HG03280 (cell line): ENCODE data around the gene GSTA5.
"Not testable (repeated sequence)": the region's sequence is repeated elsewhere in the genome, so short reads cannot be mapped to it uniquely, and the experiment has no call there.

Experiments used
- ATAC-seq: cut with Tn5 transposase; IDR thresholded peaks from one replicate; pipeline ENCODE4 v1.9.1; 2021; ENCODE audit warnings: mild to moderate bottlenecking, moderate library complexity; ENCODE audit not compliant: unreplicated experiment

GSTA5 gene

DNA sequence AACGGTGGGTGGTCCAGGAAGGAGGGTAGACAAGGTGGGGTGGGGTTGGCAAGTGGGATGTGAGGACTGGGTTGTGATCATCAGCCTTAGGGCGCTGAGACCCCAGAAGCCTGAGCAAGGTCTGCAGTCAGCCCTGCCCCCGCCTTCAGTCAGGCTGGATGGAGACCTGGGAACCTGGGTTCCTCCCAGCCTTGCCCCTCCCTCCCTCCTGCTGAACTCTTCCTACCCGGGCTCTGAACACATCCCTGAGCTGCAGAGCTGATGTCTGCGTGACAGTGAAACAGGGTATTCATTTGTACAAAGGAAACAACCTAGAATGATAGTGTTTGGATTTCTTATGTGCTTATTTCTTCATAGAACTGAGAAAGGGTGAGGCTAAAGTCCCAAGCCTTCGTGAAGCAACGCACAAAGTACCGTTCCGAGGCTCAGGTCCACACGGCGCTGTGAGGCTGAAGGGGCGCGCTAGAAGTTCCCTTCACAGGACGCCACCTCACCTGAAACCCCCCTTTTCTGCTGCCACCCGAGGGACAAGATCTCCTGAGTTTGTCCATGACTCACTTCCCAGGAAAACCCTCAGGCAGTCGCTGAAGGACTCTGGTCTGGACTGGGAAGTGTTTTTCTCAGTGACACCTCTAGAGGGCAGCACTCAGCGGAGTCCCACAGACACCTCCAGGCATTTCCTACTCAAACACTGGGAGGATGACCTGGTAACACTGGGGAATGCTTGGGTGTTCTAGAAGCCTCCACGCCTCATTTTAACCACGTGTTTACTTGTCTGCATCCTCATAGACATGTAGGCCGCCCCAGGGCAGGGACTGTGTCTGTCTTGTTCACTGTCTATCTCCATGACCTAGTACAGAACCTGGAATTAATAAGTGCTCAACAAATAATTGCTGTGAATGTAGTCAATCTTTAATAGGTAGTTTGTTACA is 1.2 kb downstream of the GSTA5 start:
- peak; percentile 63 for ATAC-seq

- no peak for ATAC-seq
Measured at GRCh38 chr6:52834481-52834880, 6.1 kb downstream of the GSTA5 start.

GRCh38 chr6:52830869-52831268 is 9.7 kb downstream of the GSTA5 start:
- not testable (repeated sequence) for ATAC-seq

DNA sequence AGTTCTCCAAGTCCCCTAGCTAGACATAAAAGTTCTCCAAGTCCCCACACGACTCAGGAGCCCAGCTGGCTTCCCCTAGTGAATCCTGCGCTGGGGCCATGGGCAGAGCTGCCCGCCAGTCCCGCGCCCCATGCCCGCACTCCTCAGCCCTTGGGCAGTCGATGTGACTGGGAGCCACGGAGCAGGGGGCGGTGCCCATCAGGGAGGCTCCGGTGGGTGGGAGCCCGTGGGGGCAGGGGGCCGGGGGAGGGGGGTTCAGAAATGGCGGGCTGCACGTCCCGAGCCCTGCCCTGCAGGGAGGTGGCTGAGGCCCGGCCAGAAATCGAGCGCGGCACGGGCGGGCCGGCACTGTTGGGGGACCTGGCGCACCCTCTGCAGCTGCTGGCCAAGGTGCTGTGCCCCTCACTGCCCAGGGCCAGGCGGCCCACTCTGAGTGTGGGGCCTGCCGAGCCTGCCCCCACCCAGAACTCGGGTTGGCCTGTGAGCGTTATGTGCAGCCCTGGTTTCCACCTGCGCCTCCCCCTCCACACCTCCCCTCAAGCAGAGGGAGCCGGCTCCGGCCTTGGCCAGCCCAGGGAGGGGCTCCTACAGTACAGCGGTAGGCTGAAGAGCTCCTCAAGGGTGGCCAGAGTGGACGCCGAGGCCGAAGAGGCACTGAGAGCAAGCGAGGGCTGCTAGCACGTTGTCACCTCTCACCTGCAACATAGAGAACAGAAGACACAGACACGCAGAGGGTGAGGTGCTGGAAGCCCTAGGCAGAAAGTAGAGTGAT is 11.4 kb downstream of the GSTA5 start:
- no peak for ATAC-seq

GRCh38 chr6:52828621-52829020 is 12.0 kb downstream of the GSTA5 start:
- not testable (repeated sequence) for ATAC-seq

DNA sequence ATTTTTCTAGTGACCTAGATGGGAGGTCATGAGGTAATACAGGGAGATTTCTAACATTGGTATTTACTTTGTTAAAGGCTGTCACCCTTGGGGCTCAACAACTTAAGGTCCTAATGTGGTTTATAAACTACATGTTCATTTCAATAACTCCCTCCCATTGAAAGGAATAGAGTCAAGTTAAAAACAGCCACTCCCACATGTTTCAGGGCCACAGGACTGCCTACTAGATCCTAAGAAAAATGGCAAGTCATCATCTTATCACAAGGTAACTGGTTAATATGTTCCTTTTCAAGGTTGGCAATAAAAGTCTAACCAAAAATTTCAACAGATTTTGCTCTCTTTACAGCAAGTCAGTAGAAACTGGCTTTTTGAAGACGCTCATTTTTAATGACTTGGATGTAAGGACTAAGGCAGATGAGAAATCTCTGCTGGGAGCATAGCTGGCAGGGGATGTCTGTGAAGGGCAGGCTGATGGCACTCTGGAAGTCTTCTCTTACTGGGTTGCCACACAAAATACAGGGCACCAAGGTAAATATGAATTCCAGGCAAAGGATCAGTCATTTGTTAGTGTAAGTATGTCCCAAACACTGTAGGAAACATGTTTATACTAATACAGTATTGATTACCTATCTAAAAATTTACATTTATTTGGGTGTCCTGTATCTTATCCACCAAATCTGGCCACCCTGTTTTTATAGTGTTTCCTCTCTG is 13.4 kb downstream of the GSTA5 start:
- ATAC-seq: not testable (repeated sequence)

GRCh38 chr6:52826513-52826912 is 14.1 kb downstream of the GSTA5 start:
- ATAC-seq: no peak

GRCh38 chr6:52825900-52826459 is 14.6 kb downstream of the GSTA5 start:
- not testable (repeated sequence) for ATAC-seq

- not testable (repeated sequence) for ATAC-seq
Measured at GRCh38 chr6:52825270-52825793, 15.3 kb downstream of the GSTA5 start.

DNA sequence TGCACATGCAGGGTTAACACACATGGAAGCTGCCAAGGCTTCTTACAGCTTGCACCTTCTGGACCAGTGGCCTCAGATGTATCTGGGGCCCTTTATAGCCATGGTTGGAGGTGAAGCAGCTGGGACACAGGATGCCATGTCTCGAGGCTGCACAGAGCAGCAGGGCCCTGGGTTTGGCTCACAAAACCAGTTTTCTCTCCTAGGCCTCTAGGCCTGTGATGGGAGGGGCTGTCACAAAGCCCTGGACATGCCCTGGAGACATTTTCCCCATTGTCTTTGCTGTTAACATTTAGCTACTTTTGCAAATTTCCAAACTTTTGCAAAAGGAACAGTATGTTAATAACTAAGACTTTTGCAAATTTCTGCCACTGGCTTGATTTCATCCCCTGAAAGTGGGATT is 18.8 kb downstream of the GSTA5 start:
- no peak for ATAC-seq

- no peak for ATAC-seq
Measured at GRCh38 chr6:52820198-52820597, 20.4 kb downstream of the GSTA5 start.

GRCh38 chr6:52815167-52816092 is 25.2 kb downstream of the GSTA5 start:
- ATAC-seq: peak; percentile 74

DNA sequence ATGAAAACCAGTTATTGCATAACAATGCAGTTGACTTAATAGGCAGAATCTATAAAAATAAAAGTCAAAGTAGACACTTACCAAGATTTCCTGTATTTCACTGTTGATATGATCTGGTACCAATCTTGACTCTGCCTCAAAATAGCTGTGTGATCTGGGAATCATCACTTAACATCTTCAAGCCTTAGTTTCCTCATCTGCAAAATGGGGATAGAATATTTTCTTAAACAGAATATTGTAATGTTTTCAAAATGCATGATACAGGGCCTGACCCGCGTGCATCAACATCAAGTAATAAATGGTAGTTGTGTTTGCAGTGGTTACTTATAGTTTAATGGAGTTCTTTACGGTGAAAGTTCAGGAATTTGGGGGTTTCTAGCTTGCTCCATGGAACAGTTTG is 26.1 kb downstream of the GSTA5 start:
- not testable (repeated sequence) for ATAC-seq

- not testable (repeated sequence) for ATAC-seq
Measured at GRCh38 chr6:52809777-52810176, 30.8 kb downstream of the GSTA5 start.

GRCh38 chr6:52808660-52809059 is 32.0 kb downstream of the GSTA5 start:
- ATAC-seq: no peak

DNA sequence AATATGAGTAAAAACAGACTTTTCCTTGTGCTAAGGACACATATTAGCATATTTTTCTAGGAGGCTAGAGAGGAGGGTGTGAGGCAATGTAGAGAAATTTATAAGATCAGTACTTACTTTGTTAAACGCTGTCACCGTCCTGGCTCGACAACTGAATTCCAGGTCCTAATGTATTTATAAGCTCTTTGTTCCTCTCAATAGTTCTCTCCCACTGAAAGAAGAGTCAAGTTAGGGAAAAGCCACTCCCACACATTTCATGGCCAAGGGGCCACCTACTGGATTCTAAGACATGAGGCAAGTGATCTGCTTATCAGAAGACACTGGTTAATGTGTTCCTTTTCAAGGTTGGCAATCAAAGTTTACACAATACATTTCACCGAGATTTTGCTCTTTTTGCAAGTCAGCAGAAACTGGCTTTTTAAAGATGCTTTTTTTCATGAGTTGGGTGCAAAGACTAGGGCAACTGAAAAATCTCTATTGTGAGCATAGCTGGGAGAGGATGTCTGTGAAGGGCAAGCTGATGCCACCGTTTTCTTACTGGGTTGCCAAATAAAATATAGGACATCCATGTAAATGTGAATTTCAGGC is 36.9 kb downstream of the GSTA5 start, which contains the start of gene GSTA1:
Gene GSTA1, minus strand, starts transcription at position 149 of the 588 bp plus-strand sequence. CDS start 4,549 bp downstream, outside the sequence.
- ATAC-seq: not testable (repeated sequence)

DNA sequence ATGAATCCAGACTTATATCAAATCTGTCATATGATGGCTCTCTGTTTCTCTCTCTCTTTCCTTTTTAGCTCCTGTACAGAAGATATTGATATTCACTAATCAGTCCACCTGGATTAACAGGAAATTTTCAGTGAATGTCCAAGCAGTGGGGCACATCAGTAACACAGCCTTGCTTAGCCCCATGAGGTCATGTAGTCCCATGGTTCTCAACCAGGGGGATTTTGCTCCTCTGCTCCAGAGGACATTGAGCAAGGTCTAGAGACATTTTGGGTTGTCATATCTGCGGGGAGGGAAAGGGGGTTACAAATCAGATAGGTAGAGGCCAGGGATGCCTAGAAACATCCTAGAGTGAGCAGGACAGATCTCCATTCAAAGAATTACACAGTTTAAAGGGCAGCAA is 37.8 kb downstream of the GSTA5 start:
- ATAC-seq: no peak

DNA sequence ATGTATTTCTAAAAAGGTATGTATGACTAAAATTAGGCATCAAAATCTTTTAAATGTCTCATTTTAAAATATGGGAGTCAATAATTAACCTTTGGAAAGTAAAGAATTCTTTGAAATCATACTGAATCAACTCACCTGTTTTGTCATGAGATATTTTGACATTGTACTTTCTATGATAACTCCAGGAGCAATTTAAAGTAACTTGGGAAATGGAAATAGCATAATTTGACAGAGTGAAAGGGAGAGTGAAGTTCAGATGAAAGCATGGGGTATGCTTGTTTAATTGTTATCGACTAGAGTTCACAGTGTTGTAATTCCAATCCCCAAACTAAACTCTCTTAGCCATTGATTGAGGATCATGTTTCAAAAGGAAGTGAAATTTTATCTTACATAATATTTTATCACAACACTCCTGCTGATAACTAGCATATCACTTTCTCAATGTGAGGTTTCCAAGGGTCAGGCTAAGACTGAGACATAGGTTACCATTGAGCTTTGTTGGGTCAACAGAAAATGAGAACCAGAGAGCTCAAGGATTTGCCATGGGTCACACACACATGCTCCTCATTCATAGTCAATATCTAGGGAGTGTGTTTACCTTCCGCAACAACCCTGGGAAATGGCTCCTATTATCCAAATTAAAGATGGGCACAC is 39.3 kb downstream of the GSTA5 start:
- ATAC-seq: no peak
